Keratinocyte (primary cell): ENCODE measurements around the gene RPH3AL. TPM values are rescaled to one million over a fixed set of nuclear protein-coding genes. Genes with fewer than 3 reads are reported as not detected.

Experiments used
- DNase-seq: peaks from one replicate; pipeline ENCODE4 v3.0.0-alpha.2; 2011; ENCODE audit warnings: low read depth, missing footprints, low spot score
- FAIRE-seq: peaks from 2 replicates; lab custom pipeline; 2011; peaks lifted over from hg19 to GRCh38; lab: Jason Lieb, UNC
- H2AFZ ChIP-seq: 2 replicates; pipeline ENCODE4 v1.6.0; 2012; ENCODE audit warnings: low read length, control low read depth, inconsistent platforms; ENCODE audit not compliant: control insufficient read depth
- H3K27ac ChIP-seq: 2 replicates; pipeline ENCODE4 v1.5.1; 2011; ENCODE audit warnings: low read length; ENCODE audit not compliant: control insufficient read depth, insufficient read depth
- H3K27me3 ChIP-seq: 3 replicates; pipeline ENCODE4 v1.6.0; 2011; ENCODE audit warnings: low read length; ENCODE audit not compliant: control insufficient read depth, insufficient read depth; ENCODE audit errors: extremely low read depth
- H3K36me3 ChIP-seq, 2 experiments: 2 replicates in 1 of 2; 3 replicates in 1 of 2; pipeline ENCODE4 v1.5.1; 2011; ENCODE audit warnings: low read length in 2 of 2, mild to moderate bottlenecking in 1 of 2; ENCODE audit not compliant: control insufficient read depth in 2 of 2, insufficient read depth in 2 of 2; ENCODE audit errors: extremely low read depth in 1 of 2
- H3K4me1 ChIP-seq: 3 replicates; pipeline ENCODE4 v1.5.1; 2011; ENCODE audit warnings: low read length; ENCODE audit not compliant: control insufficient read depth, insufficient read depth; ENCODE audit errors: extremely low read depth
- H3K4me2 ChIP-seq: 3 replicates; pipeline ENCODE4 v1.6.0; 2011; ENCODE audit warnings: low read depth, low read length; ENCODE audit not compliant: control insufficient read depth, insufficient read depth; ENCODE audit errors: extremely low read depth
- H3K4me3 ChIP-seq, 3 experiments: fragments of 200-600 bp in 1 of 3; sonication (generic) in 1 of 3; 2 replicates in 2 of 3; 3 replicates in 1 of 3; pipeline ENCODE4 v1.5.1; 2011 to 2016; ENCODE audit warnings: low read length in 3 of 3, mild to moderate bottlenecking in 3 of 3, control low read depth in 2 of 3, inconsistent platforms in 1 of 3, low read depth in 1 of 3, mixed read lengths in 1 of 3, mixed run types in 1 of 3, moderate library complexity in 1 of 3; ENCODE audit not compliant: control insufficient read depth in 2 of 3, insufficient read depth in 2 of 3; ENCODE audit errors: extremely low read depth in 1 of 3
- H3K79me2 ChIP-seq: 2 replicates; pipeline ENCODE4 v1.6.0; 2012; ENCODE audit warnings: low read length; ENCODE audit not compliant: control insufficient read depth, insufficient read depth
- H3K9ac ChIP-seq: 3 replicates; pipeline ENCODE4 v1.6.0; 2011; ENCODE audit warnings: low read length; ENCODE audit not compliant: control insufficient read depth, insufficient read depth; ENCODE audit errors: extremely low read depth
- H3K9me1 ChIP-seq: 3 replicates; pipeline ENCODE4 v1.6.0; 2011; ENCODE audit warnings: low read length; ENCODE audit not compliant: control insufficient read depth, insufficient read depth; ENCODE audit errors: extremely low read depth
- H3K9me3 ChIP-seq: 2 replicates; pipeline ENCODE4 v1.5.1; 2012; ENCODE audit warnings: low read depth, low read length; ENCODE audit not compliant: control insufficient read depth
- H4K20me1 ChIP-seq: 3 replicates; pipeline ENCODE4 v1.6.0; 2011; ENCODE audit warnings: low read length; ENCODE audit not compliant: control insufficient read depth, insufficient read depth; ENCODE audit errors: extremely low read depth
- EZH2 ChIP-seq: IDR thresholded peaks from one replicate; pipeline ENCODE4 v1.6.1; 2012; ENCODE audit warnings: inconsistent platforms, mild to moderate bottlenecking, low read length, moderate library complexity
- dilution Hi-C: fragments of 300-500 bp; cut with MboI; formaldehyde crosslinking; loops from one replicate; pipeline ENCODE4 v1.7.0; 2020; ENCODE audit warnings: low sequenced_read_pairs; ENCODE audit not compliant: extremely low pct_ligation_motif_present
- polyA plus RNA-seq, 5 experiments: library from polyadenylated mRNA; depleted of rRNA in 3 of 5; stranded (reverse) in 3 of 5; stranded (forward) in 1 of 5; unstranded in 1 of 5; fragments of >200 nt; gene quantifications; 1 replicate in 1 of 5; 2 replicates in 3 of 5; 3 replicates in 1 of 5; pipeline versions ENCODE4 v1.2.1 to v1.2.3, GENCODE V29; 2011 to 2012; ENCODE audit warnings: missing spikeins in 2 of 5, low read depth in 1 of 5, low replicate concordance in 1 of 5
- TF ChIP-seq, protein P1 (sequence below), 3 experiments: IDR thresholded peaks in 1 of 3; conservative IDR thresholded peaks in 1 of 3; optimal IDR thresholded peaks in 1 of 3; 2 replicates in 2 of 3; 3 replicates in 1 of 3; pipeline versions ENCODE3 to v1.5.1; 2011; ENCODE audit warnings: low read length in 3 of 3, mild to moderate bottlenecking in 3 of 3, moderate library complexity in 2 of 3, control low read depth in 1 of 3, inconsistent platforms in 1 of 3; ENCODE audit not compliant: insufficient read depth in 2 of 3; ENCODE audit errors: extremely low read depth in 1 of 3

Gene RPH3AL
- polyA plus RNA-seq, 1 donor (not counting 4 experiments of a cell fraction or from before 2014, with no cell fraction given): 0.31 TPM

- H3K9me1 ChIP-seq: no peaks in the 10 kb centered on the region
- H2AFZ ChIP-seq: no peak overlapping the region
- FAIRE-seq: no peak
- no peaks in the 10 kb centered on the region for H3K36me3 ChIP-seq
- no peak overlapping the region for H3K27ac ChIP-seq
- no peaks in the 10 kb centered on the region for H4K20me1 ChIP-seq
- no peaks in the 10 kb centered on the region for H3K79me2 ChIP-seq
- no peak overlapping the region for H3K9ac ChIP-seq
- H3K9me3 ChIP-seq: no peaks in the 10 kb centered on the region
- peaks cover 33% of the 10 kb centered on the region for H3K4me1 ChIP-seq
- H3K4me3 ChIP-seq: no peak overlapping the region
- TF ChIP-seq, protein P1, sequence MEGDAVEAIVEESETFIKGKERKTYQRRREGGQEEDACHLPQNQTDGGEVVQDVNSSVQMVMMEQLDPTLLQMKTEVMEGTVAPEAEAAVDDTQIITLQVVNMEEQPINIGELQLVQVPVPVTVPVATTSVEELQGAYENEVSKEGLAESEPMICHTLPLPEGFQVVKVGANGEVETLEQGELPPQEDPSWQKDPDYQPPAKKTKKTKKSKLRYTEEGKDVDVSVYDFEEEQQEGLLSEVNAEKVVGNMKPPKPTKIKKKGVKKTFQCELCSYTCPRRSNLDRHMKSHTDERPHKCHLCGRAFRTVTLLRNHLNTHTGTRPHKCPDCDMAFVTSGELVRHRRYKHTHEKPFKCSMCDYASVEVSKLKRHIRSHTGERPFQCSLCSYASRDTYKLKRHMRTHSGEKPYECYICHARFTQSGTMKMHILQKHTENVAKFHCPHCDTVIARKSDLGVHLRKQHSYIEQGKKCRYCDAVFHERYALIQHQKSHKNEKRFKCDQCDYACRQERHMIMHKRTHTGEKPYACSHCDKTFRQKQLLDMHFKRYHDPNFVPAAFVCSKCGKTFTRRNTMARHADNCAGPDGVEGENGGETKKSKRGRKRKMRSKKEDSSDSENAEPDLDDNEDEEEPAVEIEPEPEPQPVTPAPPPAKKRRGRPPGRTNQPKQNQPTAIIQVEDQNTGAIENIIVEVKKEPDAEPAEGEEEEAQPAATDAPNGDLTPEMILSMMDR (optimal IDR thresholded peaks at IDR 0.05 in 1 of 3, IDR thresholded peaks at IDR 0.05 in 1 of 3, conservative IDR thresholded peaks at IDR 0.05 in 1 of 3; ENCODE audit: extremely low read depth in 1 of 3, insufficient read depth in 2 of 3, low read length in 3 of 3): no peak
- TF ChIP-seq EZH2: no peak
- DNase-seq: no peak
- no peak overlapping the region for H3K4me2 ChIP-seq
- dilution Hi-C loops: no loop called here
- H3K27me3 ChIP-seq: no peaks in the 10 kb centered on the region
These were observed 1.2 kb upstream of the RPH3AL start for GRCh38 chr17:353838-354234.

DNA sequence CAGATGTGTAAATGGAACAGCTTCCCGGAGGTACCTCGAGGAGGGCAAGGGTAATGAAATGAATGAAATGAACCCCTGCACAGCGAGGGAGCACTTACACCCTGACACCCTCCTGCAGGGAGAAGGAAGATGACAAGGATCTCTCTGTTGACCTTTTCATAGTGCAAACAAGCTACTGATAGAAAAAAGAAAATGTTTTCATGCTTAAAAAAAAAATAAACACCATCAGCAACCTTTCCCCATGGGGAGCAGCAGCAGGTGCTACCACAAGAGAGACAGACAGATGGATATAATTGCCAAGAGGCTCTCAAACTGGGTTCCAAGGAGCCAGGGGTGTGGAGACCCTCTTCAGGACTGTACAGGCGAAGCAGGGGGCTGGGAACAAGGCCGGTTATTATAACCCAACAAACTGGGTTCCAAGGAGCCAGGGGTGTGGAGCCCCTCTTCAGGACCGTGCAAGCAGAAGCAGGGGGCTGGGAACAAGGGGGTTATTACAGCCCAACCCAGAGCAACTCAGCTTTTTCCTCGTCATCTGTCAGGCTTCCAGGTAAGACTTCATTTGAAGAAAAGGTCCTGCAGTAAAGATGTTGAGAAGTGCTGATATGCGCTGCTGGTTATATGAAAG lies 718 bp upstream of the RPH3AL start:
- TF ChIP-seq, protein P1 (optimal IDR thresholded peaks at IDR 0.05 in 1 of 3, IDR thresholded peaks at IDR 0.05 in 1 of 3, conservative IDR thresholded peaks at IDR 0.05 in 1 of 3; ENCODE audit: extremely low read depth in 1 of 3, insufficient read depth in 2 of 3, low read length in 3 of 3): no peak
- TF ChIP-seq EZH2: no peak
- H3K79me2 ChIP-seq: no peaks in the 10 kb centered on the region
- no peak overlapping the region for H3K9ac ChIP-seq
- no peaks in the 10 kb centered on the region for H3K27me3 ChIP-seq
- no peak overlapping the region for H2AFZ ChIP-seq
- no peak for FAIRE-seq
- no peak overlapping the region for H3K4me2 ChIP-seq
- H3K9me3 ChIP-seq: no peaks in the 10 kb centered on the region
- dilution Hi-C loops: no loop called here
- no peak overlapping the region for H3K4me3 ChIP-seq
- H3K9me1 ChIP-seq: peaks cover 2% of the 10 kb centered on the region
- H3K27ac ChIP-seq: no peak overlapping the region
- H3K36me3 ChIP-seq: no peaks in the 10 kb centered on the region
- no peaks in the 10 kb centered on the region for H4K20me1 ChIP-seq
- H3K4me1 ChIP-seq: peaks cover 37% of the 10 kb centered on the region
- no peak for DNase-seq
